NCI-H2196 treated with DMSO at 0.1 percent for 48 hours (cell line): ENCODE measurements around the gene GAS2L1.
A peak's percentile ranks its signal among the peaks of the same experiment; 100 is the strongest.
"Not testable (repeated sequence)": the region's sequence is repeated elsewhere in the genome, so short reads cannot be mapped to it uniquely, and the experiment has no call there.

Experiments
- DNase-seq: peaks from one replicate; lab custom pipeline; 2025; ENCODE audit not compliant: unreplicated experiment; lab: John Stamatoyannopoulos, UW

Gene GAS2L1

DNA sequence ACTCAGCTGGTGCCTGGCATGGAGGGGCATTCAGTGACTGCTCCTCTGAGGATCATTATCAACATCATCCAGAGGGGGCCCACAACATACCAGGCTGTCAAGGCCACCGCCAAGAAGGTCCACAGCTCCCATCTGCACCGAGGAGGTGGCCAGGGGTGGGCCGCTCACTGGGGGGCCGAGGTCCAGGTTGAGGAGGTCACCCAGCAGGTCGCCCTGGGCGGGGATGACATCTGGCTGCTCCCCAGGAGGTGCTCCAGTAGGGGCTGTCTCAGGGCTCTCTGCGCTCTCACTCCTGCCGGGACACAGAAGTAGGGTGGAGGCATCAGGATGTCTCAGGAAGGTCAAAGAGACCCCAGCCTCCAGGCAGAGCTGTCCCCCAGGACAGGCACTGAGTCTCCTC, 34.1 kb downstream of the GAS2L1 start:
- DNase-seq: no peak

DNA sequence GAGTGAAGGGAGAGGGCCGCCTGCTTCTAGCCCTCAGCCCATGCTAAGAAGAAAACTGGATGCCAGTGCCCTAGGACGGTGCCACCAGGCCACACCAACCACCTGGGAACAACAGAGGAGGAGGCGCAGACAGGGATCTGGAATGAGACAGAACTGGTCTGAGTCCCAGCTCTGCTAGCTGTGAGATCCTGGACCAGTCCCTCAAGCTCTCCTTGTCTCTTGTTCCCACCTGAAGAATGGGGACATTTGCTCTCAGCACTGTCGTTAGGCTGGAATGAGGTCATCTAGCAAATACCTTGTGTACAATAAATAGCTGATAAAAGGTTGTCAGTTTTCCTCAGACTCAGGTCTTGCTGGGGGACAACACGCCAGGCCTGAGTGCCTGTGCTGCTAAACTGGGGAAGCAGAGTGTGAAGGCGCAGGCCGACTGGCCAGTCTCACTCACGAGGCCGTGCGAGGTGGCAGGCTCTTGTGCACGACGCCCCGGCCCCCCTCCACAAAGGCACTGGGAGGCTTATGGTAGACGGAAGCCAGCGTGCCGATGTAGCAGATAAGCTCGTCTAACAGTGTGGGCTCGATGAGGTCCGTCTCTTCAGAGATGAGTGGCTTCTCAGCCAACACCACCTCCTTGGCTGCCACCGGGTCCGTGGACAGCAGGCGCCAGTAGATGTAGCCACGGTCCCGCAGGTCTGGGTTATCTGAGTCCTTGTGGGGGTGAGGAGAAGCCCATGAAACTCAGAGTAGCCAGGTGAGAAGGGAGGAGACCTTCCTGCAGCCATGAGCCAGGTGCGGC, 34.8 kb downstream of the GAS2L1 start:
- DNase-seq: no peak

DNA sequence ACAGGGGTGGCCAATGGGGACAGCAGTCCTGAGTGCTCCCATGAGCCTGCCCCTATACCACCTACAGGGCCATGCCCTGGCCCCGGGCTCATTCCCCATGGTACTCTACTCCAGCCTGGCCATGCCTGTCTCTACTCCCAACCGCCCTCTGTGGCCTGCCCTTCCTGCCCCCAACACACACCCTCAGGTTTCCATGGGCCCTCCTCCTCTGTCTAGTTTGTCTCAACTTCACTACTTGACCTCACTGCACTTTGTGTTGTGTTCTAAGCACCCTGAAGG, 35.3 kb downstream of the GAS2L1 start:
- no peak for DNase-seq

DNA sequence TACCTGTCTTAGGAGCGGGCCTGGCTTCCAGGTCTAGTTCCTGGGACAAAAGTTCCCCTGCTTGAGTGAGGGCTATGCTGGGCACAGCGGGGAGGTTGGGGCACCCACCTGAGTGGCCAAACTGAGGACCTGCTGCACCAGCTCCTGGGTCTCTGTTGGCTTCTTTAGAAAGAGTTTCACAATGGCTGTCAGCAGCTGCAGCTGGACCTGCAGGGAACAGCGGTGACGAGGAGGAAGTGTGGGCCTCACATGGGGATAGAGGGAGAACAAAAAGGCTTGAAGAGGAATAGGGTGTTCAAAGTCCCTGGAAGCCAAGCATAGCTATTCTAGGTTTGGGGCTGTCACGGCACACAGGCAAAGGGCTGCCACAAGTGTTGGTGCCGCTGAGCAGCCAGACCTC, 35.7 kb downstream of the GAS2L1 start:
- DNase-seq: no peak

DNA sequence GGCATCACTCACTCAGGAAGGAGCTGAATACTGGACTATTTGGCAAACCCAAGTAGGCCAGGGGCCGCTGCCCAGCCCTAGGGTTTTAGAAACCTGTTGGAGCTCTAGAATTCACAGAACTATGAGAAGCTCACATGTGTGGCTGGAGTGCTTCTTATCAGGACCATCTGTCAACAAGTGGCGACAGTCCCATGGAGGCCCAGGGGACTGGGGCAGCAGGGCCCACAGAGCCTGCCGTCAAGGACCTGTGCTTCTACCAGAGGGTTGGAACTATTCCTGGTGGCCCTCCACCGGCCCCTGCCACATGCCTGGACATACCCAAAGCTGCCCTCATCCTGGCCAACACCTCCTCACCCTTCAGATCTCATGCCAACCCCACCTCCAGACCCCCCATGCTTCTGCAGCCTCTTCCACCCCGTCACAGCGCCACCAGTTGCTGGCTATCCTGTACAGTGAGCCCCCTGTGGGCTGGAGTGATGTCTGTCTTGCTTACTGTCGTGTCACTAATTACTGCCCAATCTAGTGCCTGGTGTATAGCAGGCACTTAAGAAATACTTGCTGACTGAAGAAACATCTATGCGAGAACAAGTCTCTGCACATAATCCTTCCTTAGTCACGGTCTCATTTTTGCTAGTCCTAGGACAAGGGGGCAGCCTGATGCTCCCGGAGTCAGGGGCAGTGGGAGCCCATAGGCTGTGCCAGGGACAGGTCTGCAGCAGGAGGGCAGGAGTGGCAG, 36.3 kb downstream of the GAS2L1 start:
- no peak for DNase-seq

DNA sequence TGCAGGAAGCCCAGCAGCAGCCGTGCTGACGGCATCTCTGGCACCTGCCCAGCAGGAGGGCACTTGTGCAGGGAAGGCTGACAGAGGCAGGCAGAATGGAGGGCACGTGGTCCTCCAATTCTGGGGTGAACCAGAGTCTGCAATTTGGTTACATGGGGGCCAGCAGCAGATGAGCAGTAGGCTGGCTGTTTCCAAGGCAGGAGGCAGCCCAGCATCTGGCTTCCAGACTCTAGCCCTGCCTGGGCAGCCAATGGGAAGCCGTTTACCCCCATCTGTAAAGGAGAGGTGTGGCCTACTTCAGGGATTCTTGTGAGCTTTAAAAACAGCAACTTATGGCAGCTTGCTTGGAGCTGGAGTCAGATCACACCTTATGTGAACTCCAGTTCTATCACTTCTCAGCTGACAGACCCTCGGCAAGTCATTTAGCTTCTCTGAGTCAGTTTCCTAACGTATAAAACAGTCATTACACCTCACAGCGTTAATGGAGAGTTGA, 36.9 kb downstream of the GAS2L1 start:
- no peak for DNase-seq

DNA sequence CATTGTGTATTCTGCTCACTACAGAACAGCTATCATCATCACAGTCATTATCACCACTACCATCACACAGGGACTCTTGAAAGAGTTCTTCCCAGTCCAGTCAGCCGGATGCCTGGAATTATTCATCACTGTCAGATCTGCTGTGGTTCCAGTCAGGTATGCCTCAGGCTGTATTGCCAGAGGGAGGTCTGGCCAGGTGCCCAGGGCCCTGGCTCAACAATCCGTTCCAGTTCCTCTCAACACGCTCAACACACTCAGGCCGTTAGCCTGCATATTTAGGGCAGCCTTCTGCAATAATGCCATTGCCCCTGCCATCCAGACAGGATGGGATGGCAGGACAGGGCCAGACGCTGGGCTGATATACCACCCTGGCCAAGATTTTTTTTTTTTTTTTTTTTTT, 37.7 kb downstream of the GAS2L1 start:
- DNase-seq: peak; percentile 38

DNA sequence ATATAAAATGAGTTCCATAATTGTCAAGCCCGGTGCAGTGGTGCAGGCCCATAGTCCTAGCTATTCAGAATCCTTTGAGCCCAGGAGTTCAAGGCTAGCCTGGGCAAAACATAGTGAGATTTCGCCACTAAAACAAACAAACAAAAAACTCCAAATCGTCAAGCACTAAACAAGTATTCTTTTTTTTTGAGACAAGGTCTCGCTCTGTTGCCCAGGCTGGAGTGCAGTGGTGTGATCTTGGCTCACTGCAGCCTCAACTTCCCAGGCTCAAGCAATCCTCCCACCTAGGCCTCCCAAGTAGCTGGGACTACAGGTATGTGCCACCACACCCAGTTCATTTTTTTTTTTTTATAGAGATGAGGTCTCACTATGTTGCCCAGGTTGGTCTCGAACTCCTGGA, 38.4 kb downstream of the GAS2L1 start:
- not testable (repeated sequence) for DNase-seq

DNA sequence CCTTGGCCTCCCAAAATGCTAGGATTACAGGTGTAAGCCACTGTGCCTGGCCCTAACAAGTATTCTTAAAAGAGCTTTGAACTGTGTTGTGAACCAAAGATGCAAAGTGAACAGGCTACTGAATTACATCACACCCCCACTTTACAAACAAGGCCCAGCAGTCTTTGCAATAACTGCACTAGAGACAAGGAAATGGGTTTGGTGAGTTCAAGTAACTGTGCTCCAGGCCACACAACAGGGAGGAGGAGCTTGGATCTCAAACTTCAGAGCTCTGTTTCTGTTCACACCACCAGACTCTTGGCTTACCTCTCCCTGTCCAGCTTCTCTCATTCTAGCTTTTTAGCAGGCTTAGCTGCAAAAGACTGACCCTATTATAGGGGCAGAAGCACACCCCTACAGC, 39.5 kb downstream of the GAS2L1 start:
- no peak for DNase-seq

DNA sequence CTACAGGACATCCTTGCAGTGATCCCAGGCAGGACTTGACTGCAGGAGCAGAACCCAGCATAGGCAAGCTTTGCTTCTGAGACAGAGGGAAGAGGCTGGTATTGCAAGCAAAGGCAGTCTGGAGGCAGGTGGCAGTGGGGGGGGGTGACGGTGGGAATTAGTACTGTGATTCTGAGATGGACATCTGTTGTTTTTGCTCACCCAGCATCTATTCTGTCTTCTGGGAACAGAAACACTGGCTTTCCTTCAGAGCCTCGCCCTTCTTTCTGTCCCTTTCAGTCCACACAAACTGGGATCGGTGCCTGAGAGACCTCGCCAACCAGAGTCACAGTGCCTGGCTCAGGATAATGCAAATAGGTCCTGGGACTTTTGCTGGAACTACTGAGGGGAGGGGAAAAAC, 40.2 kb downstream of the GAS2L1 start:
- DNase-seq: no peak

DNA sequence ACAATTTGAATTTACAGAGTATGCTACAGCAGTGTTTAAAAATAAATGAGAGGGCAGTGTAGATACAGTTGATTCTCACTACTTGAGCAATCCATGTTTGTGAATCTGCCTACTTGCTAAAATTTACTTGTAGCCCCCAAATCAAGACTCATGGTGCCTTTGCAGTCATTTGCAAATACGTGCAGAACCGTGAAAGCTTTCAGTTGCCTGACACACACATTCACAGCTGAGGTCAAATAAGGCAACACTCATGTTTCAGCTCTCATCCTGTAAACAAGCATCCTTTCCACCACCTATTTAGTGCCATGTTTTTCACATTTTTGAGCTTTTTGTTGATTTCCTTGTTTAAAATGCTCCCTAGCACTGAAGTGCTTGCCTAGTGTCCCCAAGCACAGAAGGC, 41.6 kb downstream of the GAS2L1 start:
- no peak for DNase-seq

DNA sequence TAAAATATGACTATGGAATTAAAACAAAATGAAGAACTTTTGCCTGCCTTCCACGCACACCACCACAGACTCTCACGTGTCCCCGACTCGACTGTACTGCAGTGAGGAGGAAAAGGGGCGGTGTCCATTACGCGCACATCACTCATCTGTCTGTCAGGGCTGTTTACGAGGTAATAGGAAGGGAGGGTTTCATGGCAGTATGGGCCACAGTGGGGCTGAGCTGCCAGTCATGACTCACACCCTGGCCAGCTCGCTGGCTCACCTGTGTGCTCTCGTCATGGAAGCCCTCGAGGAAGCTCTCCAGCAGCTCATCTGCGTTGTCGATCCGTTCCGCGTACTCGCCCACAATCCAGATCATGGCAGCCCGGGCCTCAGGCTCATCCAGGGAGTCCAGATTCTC, 42.5 kb downstream of the GAS2L1 start:
- no peak for DNase-seq

DNA sequence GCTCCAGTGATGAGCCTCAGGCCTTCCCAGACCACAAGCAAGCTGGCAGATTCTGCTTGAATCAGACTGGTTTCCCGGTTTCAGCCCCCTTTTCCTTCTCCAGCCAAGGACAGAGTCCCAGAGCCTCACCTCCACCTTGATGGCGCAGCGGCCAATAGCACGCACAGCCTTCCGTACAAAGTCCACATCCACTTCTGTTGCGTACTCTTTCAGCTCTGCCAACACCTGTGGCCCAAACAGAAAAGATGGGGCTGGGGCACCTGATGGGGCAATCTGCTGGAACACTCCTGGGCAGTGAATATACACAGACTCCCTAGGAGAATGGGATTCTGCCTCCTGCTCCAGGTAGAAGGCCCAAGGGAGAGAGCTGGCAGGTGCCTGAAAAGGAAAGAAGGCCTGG, 44.6 kb downstream of the GAS2L1 start:
- no peak for DNase-seq

DNA sequence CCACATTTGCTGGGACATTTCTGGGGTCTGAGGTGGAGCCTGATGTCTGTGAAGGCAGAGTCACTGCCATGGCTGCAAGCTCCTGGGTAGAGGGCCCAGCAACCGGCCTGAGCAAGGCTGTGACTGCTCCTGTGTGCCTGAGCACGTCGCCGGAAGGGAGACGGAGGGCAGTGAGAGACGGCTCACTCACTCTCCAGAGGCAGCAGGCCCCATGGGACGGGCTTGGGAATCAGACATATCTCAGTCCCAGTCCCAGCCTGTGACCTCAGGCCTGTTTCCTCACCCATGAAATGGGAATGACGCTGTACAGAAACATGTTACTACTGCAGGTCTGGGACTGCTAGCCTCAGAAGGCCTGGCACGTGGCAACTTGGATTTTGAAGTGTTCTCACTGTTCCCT, 45.4 kb downstream of the GAS2L1 start:
- DNase-seq: no peak

DNA sequence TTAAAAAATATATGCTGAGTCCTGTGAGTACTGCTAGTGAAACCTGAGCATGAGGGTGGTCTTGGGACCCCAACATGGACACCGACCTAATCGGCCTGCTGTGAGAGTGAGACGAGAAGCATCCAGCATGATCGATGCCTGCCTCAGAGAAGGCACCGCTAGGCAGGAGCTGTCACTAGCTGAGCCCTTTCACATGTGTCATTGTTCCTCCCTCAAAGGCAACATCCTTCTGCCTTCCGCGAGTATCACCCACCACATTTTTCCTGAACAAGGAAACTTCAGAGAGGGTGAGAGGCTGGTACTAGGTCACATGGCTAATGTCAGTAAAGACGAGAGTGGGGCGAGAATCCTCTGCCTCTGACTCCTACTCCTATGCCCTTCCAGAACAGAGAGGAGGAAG, 46.3 kb downstream of the GAS2L1 start:
- DNase-seq: no peak

DNA sequence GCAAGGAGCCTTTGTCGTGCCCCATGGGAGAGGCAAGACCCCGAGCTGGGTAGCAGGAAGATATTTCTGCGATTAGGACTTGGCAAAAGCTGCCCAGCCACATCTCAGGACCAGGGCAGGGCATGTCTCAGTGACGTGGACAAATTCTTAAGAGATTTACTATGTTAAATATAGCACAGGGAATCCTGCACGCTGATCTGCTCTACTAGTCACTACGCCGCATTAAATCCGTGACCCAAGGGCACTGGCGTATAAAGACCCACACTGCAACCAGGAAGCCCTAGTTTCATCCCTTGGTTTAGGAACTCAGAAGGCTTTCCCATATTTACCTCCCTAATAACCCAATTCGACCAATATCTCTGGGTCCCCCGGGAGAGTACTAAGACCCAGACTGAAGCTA, 46.8 kb downstream of the GAS2L1 start:
- no peak for DNase-seq

DNA sequence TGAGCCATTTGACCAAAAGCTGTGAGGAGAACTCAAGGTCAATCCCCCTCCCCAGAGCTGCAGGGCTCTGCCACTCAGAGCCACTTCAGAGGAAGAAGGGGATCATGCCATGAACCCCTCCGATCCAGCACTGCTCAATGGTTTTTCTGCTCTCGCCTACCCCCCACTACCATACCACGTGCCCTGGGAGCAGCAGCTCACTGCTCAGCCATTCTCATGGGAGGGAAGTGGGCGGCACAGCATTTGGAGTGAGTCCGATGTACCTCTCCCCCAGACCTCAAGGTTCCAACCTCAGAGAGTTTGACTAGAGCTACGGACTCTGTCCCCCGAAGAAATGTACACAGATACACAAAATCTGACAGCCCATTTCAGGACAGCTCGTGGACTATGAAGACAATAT, 47.4 kb downstream of the GAS2L1 start:
- DNase-seq: no peak

DNA sequence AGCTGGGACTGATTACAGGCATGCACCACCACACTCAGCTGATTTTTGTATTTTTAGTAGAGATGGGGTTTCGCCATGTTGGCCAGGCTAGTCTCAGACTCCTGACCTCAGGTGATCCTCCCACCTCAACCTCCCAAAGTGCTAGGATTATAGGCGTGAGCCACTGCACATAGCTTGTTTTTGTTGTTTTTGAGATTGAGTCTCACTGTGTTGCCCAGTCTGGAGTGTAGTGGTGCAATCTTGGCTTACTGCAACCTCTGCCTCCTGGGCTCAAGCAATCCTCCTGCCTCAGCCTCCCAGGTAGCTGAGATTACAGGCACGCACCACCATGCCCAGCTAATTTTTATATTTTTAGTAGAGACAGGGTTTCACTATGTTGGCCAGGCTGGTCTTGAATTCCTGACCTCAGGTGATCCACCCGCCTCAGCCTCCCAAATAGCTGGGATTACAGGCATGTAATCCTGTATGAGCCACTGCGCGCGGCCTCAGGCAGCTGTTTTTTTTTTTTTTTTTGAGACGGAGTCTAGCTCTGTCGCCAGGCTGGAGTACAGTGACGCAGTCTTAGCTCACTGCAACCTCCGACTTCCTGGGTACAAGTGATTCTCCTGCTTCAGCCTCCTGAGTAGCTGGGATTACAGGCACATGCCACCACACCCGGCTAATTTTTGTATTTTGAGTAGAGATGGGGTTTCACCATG, 50.9 kb downstream of the GAS2L1 start:
- not testable (repeated sequence) for DNase-seq

DNA sequence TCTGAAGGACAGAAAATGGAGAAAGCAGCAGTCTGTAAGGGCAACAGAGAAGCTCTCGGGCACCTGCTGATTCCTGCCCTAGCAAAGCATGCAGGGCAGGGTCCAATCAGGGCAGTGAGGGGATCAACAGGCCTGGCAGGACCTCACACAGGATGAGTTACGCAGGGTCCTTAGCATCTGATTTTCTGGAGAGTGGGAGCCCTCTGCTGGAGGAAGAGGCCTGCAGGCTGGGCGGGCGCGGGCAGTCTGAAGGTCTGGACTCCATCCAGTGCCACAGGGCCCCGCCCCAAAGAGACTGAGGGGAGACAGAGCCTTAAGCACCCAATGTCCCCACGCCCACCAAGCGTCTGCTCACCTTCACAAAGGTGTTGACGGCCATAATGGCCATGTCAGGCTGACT, 53.0 kb downstream of the GAS2L1 start:
- DNase-seq: no peak
